Fibroblast of skin of left quadriceps (primary cell): ENCODE results near the gene FGF11.
A peak's percentile ranks its signal among the peaks of the same experiment; 100 is the strongest.

ENCODE experiments used
- DNase-seq, 2 experiments: peaks; one replicate each; pipeline ENCODE4 v3.0.0-alpha.2; 2013; ENCODE audit warnings: low read depth in 2 of 2

FGF11 gene

DNA sequence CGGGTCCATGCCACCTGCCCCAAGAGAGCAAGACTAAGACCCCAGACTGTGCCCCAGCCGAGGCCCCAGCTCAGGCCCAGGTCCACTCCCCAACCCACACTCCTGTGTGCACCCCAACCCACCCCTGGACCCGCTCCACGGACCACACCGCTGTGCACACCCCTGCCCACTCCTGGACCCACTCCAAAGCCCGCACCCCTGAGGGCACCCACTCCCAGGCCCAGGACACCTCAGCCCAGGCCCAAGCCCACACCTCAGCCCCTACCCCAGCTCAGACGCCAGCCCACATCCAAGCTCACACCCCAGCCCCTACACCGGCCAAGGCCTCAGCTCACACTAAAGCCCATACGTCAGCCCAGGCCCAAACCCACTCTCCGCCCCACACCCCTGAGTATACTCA lies 9.6 kb upstream of the FGF11 start:
- no peak for DNase-seq

DNA sequence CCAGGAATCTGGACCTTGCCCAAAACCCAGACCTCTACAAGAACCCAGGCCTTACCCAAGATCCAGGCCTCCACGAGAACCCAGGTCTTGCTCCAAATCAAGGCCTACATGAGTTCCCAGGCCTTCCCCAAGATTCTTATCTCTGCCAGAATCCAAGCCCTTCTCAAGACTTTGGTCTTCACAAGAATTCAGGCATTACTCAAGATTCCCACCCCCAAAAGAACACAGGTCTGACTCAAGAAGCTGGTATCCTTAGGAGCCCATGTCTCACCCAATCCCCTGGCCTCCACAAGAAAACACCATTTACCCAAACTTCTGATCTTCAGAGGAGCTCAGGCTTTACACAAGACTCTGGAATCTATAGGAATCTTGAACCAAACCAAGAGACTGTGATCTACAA lies 8.1 kb upstream of the FGF11 start:
- no peak for DNase-seq

DNA sequence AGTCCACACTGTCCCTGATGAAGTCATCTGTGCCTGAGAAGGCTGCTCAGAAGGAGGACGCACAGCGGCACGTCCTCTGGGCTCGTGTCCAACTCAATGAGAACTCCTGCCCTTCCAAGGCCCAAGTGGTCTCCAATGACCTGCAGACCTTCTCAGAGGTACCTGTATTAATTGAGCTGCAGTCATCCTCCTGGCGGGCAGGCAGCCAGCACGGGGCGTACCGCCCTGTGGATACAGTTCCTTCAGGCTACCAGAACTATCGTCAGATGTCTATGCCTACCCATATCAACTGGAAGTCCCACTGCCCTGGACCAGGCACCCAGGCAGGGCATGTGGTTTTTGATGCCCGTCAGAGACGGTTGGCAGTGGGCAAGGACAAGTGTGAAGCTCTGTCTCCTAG lies 7.0 kb upstream of the FGF11 start:
- no peak for DNase-seq

DNA sequence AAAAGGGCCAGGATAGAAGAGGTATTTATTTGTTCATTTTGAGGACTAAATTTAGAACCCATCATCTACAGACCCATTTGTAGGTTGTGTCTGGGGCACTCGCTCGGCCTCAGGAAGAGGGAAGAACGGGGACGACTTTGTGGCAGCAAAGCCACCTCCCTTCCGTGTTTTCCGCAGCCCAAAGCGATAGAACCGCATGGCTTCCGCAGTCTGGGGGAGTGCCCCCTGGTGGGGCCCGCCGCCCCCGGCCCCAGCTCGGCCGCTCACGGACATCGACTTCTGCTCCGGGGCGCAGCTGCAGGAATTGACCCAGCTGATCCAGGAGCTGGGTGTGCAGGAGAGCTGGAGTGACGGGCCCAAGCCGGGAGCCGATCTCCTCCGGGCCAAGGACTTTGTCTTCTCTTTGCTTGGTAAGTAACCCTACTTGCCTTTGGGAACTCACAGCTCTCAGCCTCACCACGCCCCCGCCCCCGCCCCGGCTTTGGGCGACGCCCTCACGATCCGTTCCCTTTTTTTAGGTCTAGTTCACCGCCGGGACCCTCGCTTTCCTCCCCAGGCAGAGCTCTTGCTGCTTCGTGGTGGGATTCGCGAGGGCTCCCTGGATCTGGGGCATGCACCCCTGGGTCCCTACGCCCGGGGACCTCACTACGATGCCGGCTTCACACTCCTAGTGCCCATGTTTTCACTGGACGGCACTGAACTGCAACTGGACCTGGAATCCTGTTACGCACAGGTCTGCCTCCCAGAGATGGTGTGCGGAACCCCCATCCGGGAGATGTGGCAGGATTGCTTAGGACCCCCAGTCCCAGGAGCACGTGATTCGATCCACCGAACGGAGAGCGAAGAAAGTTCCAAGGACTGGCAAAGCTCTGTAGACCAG lies 3.4 kb upstream of the FGF11 start:
- no peak for DNase-seq

DNA sequence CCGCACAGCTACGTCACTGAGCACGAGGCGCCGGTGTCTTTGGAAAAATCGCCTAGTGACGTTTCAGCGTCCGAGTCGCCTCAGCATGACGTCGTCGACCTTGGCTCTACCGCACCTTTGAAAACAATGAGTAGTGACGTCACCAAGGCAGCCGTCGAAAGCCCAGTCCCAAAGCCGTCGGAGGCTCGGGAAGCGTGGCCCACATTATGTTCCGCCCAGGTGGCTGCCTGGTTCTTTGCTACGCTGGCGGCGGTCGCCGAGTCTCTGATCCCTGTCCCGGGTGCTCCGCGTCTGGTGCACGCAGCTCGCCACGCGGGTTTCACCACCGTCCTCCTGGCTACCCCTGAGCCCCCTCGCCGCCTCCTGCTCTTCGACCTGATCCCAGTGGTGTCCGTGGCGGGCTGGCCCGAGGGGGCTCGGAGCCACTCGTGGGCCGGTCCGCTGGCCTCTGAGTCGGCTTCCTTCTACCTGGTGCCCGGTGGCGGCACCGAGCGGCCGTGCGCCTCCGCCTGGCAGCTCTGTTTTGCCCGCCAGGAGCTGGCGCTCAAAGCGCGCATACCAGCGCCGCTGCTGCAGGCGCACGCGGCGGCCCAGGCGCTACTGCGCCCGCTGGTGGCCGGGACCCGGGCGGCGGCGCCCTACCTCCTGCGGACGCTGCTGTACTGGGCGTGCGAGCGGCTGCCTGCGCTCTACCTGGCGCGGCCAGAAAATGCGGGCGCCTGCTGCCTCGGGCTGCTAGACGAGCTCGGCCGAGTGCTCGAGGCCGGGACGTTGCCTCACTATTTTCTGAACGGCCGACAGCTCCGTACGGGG lies 2.5 kb upstream of the FGF11 start:
- DNase-seq: peak in 1 of 2 experiments; percentile 16

DNA sequence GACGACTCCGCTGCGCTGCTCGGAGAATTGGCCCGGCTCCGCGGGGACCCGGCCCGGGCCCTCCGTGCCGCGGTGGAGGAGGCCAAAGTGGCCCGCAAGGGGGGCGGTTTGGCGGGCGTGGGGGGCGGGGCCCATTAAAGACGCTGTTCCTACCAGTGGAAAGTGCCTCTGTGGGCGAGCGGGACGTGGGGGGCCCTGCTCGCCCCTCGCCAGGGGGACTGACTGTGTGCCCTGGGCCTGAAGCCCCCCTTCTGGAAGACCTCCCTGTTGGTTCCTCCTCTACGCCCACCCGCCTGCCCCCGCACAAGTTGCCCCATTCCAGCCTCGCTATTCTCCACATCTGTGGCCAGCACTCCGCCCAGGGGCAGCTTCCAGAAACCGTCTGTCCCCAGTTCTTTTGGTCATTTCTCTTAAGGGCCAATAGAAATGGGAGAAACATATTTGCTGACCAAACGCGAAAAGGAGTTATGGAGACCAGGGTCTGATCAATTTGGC lies 1.9 kb upstream of the FGF11 start:
- no peak for DNase-seq

DNA sequence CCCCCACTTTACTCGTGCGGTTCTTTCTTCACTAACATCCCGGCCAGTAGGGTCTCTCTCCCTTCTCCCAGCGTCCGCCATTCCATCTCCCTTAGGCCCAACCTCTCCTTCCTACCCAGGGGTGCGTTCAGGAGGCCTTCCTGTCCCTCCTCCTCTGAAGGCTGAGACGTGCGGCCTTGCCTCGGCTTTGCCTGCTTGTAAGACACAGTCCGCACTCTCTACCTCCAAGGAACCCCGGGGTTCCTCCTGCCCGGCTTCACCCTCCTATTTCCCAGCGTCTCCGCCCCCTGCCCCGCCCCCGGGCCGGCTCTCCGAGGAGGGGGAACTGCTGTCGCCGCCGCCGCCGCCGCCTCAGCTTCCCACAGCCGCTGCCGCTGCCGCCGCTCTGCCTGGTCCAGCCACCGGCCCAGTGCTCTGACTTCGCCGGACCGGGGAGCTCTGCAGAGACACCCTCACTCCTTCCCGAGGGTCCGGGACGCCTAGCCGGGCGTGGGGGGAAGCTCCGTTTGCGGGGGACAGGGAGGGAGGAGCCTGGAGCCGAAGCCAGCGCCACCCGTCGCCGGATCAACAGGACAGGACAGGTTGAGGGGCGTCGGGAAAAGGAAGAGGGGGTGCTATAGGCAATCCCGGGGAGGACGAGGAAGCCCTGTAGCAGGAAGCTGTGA lies 1.2 kb upstream of the FGF11 start:
- no peak for DNase-seq

DNA sequence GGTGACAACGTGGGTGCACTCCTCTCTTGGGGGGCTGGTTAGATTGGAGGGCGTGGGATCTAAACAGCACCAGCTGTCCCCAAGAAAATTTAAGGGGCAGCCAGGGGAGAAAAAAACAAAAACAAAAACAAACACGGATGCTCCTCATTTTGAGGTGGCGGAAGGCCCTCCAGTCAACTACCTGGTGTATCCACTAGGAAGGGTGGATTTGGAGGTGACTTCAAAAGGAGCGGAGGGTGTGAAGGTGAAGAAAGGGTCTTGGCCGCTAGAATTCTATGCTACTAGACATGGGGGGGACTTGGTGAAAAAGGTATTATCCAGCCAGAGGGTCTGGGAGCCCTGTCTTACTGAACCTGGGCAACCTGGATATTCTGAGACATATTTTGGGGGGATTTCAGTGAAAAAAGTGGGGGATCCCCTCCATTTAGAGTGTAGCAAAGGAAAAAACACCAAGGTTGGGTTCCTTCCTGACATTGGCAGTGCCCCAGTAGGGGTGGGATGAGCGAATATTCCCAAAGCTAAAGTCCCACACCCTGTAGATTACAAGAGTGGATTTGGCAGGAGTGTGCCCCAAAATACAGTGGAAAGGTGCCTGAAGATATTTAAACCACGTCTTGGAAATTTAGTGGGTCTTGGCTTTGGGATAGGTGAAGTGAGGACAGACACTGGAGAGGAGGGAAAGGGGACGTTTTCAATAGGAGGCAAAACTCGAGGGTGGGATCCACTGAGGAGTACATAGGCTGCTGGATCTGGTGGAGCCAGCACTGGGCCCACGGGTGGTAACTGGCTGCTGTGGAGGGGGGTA lies 454 bp upstream of the FGF11 start:
- DNase-seq: no peak

DNA sequence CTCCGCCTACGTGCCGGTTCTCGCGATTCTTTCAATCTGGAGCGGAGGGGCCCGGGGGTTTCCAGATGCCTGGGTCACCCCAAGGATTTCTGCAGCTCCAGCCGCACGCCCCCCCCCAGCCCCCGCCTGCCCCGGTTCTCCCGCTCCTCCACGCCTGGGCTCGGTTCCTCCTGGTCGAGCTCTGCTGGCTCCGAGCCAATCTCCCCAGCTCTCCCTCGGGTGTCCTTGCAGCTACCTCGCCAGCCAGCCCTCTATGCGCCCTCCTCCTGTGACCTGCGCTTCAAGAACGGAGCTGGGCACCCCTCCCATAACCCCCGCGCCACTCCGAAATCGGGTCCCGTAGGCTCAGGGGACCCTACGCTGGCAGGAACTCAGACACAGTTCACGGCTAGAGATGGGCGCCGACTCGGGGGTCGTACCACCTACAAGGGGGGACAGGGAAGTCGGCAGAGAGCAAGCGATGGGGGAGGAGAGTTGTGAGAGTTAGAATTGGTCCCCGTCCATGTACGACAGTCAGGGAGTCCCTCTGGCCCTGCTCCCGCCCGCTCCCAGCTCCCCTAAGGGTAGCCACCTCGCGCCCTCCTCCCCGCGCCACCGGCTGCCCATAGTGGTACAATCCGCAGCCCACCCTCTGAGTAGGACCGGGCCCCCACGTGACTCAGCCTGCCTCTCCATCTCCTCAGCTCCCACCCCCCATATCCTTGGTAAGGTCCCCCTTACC lies 961 bp downstream of the FGF11 start:
- no peak for DNase-seq

DNA sequence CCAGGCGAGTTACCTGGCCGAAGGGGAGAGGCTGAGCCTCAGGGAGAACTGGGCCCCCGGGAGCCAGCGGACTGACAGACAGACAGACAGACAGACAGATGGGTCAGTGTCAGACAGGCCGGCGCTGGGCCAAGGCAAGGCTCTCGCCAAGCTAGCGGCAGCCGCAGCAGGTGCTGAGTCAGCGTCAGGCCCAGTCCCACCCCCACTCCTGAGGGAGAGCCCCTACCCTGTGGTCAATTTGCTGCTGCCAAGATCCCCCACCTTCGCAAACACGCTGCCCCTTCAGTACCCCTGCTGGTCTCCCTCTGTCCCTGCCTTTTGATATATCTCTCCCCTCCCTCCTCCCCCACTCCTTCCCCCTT lies 1.5 kb downstream of the FGF11 start:
- no peak for DNase-seq

DNA sequence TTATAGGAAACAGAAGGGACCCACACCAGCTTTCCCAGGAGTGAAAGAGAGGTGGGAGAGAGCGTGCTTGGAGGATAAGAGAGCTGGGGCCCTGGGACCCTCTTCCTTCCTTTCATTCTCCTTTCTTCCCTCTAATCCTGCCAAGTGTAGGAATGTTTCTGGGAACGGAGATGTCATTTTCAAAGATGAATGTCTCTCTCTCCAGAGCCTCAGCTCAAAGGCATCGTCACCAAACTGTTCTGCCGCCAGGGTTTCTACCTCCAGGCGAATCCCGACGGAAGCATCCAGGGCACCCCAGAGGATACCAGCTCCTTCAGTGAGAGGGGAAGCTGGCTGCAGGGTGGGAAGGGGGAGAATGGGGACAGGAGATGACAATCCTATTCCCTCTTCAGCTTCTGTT lies 2.0 kb downstream of the FGF11 start:
- no peak for DNase-seq

DNA sequence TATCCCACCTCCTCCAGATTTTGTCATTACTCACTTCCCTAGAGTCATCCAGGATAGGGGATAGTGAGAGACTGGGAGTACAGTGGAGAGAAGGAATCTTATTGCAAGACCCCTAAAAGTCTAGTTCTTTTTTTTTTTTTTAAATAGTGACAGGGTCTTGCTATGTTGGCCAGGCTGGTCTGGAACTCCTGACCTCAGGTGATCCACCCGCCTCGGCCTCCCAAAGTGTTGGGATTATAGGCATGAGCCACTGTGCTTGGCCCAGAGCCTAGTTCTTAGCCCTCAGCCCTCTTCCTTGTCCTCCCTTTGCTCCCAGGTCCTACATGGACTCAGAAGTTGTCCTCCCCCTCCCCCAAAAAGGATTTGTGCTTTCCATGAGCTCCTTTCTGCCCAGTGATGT lies 2.8 kb downstream of the FGF11 start:
- no peak for DNase-seq

DNA sequence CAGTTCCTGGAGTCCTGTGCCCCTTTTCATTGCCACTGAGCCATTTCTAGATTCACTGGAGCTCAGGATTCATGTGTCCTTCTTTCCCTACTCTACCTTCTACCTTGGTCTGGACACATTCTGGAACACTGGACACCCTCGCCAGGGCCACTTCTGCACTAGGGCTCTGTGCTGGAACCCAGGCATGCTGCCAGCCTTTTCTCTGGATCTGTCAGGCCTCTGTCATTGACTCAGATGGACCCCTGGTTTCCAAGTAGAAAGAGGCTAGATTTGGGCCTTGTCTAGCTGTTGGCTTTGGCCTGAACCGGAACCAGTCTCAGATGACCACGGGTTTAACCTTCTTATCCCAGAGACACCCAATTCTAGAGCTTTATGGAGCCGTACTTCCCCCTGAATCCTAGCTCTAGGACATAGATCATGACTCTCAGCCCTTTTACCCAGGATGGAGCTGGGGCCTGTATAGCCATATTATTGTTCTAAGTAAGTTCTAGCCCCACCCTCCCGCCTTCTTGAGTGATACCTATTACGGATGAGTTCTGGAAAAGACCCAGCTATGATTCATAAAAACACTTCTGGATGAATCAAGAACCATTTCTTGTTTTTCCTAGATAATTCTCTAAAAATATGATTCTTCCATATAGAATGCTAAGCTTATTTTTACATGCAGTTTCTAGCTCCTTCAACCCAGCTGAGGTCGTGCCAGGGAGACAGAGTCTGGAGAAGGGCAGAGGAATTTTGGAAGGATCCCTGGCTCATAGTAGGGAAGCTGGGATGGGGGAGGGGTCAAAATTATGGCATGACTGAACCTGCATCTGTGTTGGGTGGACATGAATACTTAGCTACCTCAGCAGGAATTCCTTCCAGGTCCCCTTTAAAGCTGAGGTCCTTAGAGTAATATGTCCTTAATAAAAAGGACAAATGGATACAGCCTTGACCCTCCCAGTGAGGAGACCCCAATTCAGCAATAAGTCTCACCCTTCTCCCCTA lies 4.5 kb downstream of the FGF11 start:
- DNase-seq: no peak

DNA sequence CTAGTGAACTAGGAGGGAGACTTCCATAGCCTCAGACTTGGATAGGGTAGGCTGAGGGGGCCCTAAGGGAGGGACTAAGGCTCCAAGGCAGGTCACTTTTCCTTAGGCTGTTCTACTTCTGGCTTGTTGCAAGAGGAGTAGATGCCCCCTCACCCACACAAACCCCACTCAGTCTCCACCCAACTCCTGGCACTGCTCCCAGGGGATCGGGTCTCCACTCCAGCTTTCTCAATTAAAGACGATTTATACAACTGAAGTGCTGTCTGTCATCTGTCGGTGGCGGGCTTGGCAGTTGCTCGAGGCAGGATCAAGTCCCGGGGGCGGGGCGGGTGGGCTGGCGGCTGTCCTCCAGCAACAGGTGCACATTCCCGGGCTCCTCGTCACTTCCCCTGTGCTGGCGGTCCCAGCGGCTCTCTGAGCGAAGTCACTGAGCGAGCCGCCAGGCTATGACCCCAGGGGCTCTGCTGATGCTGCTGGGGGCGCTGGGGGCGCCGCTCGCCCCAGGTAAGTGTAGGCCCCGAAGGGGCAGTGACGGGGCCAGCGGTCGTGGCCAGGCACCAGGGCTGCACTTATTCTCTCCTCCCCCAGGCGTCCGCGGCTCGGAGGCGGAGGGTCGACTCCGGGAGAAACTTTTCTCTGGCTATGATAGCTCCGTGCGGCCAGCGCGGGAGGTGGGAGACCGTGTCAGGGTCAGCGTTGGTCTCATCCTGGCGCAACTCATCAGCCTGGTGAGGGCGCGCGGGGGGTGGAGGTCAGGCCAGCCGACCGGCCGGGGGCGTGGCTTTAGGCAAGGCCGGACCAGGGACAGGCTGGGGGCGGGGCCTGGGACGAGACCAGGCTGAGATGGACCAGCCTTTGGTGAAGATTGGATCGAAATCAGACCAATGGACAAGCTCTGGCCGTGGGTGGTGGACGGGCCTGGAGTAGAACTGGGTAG lies 5.6 kb downstream of the FGF11 start, which contains the start of gene CHRNB1:
TSS of gene CHRNB1 (plus strand) at position 380 of the 937 bp plus-strand sequence. CDS start at position 447, 67 bp downstream.
- DNase-seq: no peak

DNA sequence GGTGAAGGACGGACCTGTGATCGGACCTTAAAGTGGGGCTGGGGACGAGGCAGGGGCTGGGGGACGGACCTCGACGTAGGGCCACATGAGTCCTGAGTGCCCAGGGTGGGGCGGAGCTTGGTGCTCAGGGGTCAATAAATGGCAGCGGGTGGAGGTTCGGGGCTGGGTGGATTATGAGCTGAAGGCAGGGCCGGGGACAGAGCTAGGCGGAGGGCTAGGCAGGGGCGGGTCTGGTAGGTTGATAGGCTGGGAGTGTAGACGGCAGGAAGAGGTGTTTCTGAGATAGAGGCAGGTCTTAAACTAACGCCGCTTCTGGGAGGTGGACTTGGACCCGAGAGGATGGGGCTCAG lies 6.3 kb downstream of the FGF11 start:
- no peak for DNase-seq

DNA sequence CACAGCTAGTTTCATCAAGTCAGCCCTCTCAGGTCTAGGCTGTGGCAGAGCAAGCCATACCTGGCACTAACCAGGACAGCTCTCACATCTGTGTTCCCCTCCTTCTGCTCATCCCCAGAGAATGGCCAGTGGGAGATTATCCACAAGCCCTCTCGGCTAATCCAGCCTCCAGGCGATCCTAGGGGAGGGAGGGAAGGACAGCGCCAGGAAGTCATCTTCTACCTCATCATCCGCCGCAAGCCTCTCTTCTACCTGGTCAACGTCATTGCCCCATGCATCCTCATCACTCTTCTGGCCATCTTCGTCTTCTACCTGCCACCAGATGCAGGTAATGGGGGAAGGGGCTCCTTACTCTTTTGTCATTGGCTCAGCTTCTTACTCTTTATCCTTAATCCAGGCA lies 9.1 kb downstream of the FGF11 start:
- DNase-seq: no peak

DNA sequence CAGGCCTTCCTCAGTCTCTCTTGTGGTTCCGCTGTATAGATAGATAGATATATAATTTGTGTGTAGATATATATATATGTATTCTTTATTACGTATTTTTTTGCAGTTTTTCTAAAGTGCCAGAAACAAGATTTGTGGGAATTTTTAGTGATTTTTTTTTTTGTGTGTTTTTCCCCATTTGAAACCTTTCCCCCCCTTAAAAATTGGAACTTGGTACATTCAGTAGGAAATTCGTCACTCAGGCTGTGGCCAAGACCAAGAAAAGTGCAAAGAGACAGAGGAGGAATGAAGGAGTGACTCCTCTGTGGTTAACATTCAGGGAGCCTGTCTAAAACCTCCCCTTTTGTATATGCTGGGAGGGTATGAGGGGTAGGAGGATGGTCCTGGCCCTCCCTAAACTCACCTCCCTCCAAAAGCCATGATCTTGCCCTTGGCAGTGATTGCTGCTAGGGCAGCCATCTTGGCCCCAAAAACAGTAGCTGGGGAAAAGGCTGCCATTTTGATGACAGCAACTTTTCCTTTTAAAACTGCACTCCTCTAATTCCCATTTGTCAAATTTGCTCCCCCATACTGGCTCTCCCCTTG lies 20.7 kb downstream of the FGF11 start:
- no peak for DNase-seq
